AG04449 (cell line): Measurements from ENCODE around the gene TMEM182.

Experiments used
- CTCF ChIA-PET: fragments of 350-600 bp; formaldehyde crosslinking; extraction: SDS; loops from one replicate; lab custom pipeline; 2021; ENCODE audit warnings: antibody characterized with exemption; lab: Yijun Ruan, JAX
- POLR2A ChIA-PET: fragments of 400-600, 350-600 bp; formaldehyde crosslinking; extraction: SDS; loops from one replicate; lab custom pipeline; 2020; ENCODE audit warnings: antibody characterized with exemption, inconsistent platforms; lab: Yijun Ruan, JAX
- DNase-seq: peaks from one replicate; pipeline ENCODE4 v3.0.0-alpha.2; 2010; ENCODE audit warnings: low read depth, low spot score
- H3K4me3 ChIP-seq: 2 replicates; pipeline ENCODE4 v1.5.1; 2011; ENCODE audit warnings: low read depth, mild to moderate bottlenecking, control low read depth, low read length
- TF ChIP-seq, protein P1 (sequence below): IDR thresholded peaks from one replicate; pipeline ENCODE4 v1.5.1; 2011; ENCODE audit warnings: mild to moderate bottlenecking, moderate library complexity, low read length, control low read depth, inconsistent platforms; ENCODE audit not compliant: insufficient read depth; ENCODE audit errors: missing control alignments

Gene TMEM182

DNA sequence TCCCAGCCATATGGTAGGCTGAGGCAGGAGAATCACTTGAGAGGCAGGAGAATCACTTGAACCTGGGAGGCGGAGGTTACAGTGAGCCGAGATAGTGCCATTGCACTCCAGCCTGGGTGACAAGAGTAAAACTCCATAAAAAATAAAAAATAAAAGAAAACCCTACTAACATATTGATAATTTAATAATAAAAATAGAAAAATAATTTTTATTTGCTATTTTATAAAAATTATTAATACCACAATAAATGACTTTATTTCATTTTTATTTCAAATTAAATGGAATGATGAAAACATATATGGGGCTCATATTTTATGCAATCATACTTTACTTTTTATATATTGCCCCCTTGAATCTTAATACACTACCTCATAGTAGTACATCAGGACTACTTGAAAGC is 20.4 kb downstream of the TMEM182 start:
- TF ChIP-seq, protein P1, sequence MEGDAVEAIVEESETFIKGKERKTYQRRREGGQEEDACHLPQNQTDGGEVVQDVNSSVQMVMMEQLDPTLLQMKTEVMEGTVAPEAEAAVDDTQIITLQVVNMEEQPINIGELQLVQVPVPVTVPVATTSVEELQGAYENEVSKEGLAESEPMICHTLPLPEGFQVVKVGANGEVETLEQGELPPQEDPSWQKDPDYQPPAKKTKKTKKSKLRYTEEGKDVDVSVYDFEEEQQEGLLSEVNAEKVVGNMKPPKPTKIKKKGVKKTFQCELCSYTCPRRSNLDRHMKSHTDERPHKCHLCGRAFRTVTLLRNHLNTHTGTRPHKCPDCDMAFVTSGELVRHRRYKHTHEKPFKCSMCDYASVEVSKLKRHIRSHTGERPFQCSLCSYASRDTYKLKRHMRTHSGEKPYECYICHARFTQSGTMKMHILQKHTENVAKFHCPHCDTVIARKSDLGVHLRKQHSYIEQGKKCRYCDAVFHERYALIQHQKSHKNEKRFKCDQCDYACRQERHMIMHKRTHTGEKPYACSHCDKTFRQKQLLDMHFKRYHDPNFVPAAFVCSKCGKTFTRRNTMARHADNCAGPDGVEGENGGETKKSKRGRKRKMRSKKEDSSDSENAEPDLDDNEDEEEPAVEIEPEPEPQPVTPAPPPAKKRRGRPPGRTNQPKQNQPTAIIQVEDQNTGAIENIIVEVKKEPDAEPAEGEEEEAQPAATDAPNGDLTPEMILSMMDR = no peak
- ChIA-PET CTCF (interaction anchor here (0.8 to 1.7 kb wide), 3 partner anchors 16 to 24 kb away, joined by 3 read pairs; partner anchors contain the start of gene TMEM182), POLR2A (no interaction called here)
- DNase-seq = no peak
- no peak overlapping the region for H3K4me3 ChIP-seq

DNA sequence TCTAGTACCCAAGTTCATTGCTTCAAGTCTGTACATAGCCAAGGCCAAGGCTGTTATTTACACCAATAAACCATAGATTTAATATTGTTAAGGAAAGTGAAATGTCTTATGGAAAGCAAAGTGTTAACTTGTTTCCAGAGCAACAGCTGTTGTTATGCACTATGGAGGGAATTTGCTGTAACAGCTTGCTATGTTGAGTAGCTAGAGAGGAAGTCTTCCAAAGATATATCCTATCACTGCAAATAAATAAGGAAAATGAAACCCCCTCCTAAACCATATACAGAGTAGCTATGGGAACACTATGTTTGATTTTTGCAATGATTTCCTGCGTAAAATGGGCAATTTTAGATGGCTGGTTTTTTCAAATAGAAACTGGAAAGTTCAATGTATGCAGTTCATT is 21.1 kb downstream of the TMEM182 start:
- ChIA-PET POLR2A (no interaction called here), CTCF (interaction anchor here (0.8 to 1.7 kb wide), 3 partner anchors 17 to 23 kb away, joined by 3 read pairs; partner anchors contain the start of gene TMEM182)
- TF ChIP-seq, protein P1 = no peak
- no peak overlapping the region for H3K4me3 ChIP-seq
- no peak for DNase-seq

DNA sequence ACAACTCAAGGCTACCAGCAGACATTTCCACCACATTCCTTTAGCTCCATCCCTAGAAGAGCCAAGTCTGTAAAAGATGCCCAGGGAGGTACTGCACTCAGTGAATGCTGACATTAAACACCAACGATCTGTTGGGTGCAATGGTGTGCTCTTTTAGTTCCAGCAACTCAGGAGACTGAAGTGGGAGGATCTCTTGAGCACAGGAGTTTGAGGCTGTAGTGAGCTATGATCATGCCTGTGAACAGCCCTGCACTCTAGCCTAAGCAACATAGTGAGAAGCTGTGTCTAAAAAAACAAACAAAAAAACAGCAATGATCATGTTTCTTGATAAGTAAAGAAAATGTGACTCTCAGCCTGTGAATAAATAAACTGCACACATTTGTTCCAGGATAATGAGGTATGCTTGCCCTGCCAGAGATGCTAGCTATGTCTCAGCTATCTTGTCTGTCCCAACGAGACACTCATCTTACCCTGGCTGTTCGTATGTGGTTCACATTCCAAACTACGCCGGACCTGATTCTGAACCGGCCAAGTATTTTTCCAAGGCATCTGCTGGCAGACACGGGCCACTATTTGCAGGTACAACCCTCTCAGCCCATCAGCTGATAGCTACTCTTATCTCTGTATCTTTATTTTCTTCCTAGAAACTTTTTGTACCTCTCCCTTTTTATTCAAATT is 21.8 kb downstream of the TMEM182 start:
- TF ChIP-seq, protein P1 = no peak
- ChIA-PET POLR2A (no interaction called here), CTCF (interaction anchor here (1.7 kb wide), 1 partner anchor 17 kb away, joined by 3 read pairs; no protein-coding TSS in a partner anchor)
- no peak overlapping the region for H3K4me3 ChIP-seq
- no peak for DNase-seq

DNA sequence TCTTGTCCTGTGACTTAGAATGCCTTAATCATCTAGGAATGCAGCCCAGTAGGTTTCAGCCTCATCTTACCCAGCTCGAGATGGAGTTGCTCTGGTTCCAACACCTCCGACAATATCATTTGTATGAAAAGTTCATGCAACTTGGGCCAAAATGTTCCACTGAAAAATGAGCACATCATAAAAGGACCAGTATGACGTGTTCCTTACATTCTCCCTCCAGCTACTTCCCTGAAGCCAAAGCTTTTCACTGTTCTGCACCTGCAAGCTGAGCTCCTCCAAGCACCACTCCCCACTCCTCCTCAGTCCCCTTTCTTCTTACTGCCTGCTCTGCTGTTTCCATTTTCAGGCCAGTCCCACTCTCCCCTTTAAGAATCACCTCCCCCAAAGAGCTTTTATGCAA is 23.1 kb downstream of the TMEM182 start:
- no peak overlapping the region for H3K4me3 ChIP-seq
- TF ChIP-seq, protein P1 = no peak
- POLR2A ChIA-PET = no interaction called here
- CTCF ChIA-PET = no interaction called here
- no peak for DNase-seq

DNA sequence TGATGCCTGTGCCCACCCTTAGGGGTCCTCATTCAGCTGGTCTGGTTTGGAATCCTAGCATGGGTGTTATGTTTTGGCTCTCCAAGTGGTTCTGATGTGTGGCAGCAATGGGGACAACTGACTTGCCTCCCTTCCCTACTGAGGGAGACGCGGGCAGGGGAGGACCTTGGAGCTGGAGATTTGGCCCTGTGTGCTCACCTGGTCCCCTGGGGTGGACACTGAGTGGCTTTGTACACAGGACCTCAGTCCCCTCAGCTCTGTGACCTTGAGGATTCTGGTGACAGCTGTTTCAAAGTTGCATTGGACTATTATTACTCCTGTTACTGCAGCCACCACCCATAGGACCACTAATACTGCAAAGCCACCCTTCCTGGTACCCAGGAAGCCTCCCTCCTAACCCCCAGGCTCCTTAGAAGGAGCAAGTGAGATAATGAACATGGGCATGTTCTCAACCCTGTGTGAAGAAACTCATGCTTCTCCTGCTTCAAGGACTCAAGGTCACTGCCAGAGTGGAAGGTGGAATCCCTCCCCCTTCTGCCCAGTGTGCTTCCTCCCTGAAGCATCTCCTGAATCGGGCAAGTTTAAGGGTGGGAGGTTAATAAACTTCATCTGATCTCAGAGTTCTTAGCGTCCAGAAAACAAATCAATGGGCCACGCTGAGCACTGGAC is 26.5 kb downstream of the TMEM182 start:
- TF ChIP-seq, protein P1 = no peak
- POLR2A ChIA-PET = no interaction called here
- DNase-seq = no peak
- H3K4me3 ChIP-seq = no peak overlapping the region
- CTCF ChIA-PET = no interaction called here

DNA sequence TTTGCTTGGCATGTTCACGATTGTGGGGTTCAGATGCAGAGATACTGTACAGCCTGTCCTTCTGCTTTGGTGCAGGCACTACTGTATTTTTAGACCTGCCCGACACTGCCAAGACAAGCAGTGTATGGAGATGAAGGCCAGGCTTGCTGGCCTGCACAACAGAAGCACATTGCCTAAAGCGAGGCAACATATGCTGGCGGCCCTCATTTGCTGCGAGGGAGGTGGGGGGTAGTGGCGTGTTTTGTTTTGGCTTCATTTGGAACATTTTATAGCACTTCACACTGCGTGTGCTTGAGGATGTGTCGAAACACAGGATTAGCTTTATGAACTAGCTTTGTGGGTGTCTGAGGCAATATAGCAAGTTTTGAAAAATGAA is 27.0 kb downstream of the TMEM182 start:
- POLR2A ChIA-PET = no interaction called here
- CTCF ChIA-PET = no interaction called here
- no peak overlapping the region for H3K4me3 ChIP-seq
- TF ChIP-seq, protein P1 = no peak
- no peak for DNase-seq
